ENCODE results near the gene KAZN.

DNA sequence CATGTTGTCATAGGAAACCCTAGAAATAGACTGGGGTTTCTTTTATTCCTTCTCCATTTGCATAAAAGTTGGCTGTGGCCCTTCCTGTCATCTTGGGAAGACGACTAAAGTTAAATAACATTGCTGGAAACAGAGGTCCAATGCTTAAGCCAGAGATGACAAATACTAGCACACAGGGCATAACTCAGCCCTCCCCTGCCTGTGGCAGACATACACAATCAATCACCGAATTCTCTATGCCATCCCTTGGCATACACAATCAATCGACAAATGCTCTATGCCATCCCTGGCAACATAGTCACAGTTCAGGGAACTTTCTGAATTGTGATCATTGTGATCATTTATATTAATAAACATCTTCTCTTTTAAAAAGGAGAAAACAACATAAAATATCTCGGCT is 229.4 kb downstream of the KAZN start:
- TF ChIP-seq MEF2A (IDR thresholded peaks at IDR 0.05; ENCODE audit: borderline replicate concordance, low read depth) (no peak), TCF12 (IDR thresholded peaks at IDR 0.05) (no peak), RXRA (IDR thresholded peaks at IDR 0.05; ENCODE audit: borderline replicate concordance, low read depth) (no peak), TAF1 (IDR thresholded peaks at IDR 0.05; ENCODE audit: borderline replicate concordance, low read depth, low read length) (no peak), SIN3A (IDR thresholded peaks at IDR 0.05; ENCODE audit: borderline replicate concordance, low read depth, low read length) (no peak)
- TF ChIP-seq, protein P1, sequence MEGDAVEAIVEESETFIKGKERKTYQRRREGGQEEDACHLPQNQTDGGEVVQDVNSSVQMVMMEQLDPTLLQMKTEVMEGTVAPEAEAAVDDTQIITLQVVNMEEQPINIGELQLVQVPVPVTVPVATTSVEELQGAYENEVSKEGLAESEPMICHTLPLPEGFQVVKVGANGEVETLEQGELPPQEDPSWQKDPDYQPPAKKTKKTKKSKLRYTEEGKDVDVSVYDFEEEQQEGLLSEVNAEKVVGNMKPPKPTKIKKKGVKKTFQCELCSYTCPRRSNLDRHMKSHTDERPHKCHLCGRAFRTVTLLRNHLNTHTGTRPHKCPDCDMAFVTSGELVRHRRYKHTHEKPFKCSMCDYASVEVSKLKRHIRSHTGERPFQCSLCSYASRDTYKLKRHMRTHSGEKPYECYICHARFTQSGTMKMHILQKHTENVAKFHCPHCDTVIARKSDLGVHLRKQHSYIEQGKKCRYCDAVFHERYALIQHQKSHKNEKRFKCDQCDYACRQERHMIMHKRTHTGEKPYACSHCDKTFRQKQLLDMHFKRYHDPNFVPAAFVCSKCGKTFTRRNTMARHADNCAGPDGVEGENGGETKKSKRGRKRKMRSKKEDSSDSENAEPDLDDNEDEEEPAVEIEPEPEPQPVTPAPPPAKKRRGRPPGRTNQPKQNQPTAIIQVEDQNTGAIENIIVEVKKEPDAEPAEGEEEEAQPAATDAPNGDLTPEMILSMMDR (IDR thresholded peaks at IDR 0.05) = no peak
